Neuron (in vitro differentiated cells): ENCODE data around the gene MLIP.
"Not testable (repeated sequence)": the region's sequence is repeated elsewhere in the genome, so short reads cannot be mapped to it uniquely, and the experiment has no call there.

ENCODE experiments used
- H2AFZ ChIP-seq: one replicate; pipeline ENCODE4 v1.6.1; 2013; ENCODE audit warnings: low read depth, mild to moderate bottlenecking, inconsistent platforms, low read length, moderate library complexity
- H3K27me3 ChIP-seq: one replicate; pipeline ENCODE4 v1.6.1; 2013; ENCODE audit warnings: low read length; ENCODE audit not compliant: insufficient read depth
- H3K36me3 ChIP-seq: one replicate; pipeline ENCODE4 v1.6.1; 2013; ENCODE audit warnings: low read length; ENCODE audit not compliant: insufficient read depth
- H3K4me1 ChIP-seq: one replicate; pipeline ENCODE4 v1.6.1; 2013; ENCODE audit warnings: low read length; ENCODE audit not compliant: insufficient read depth
- H3K4me3 ChIP-seq: 2 replicates; pipeline ENCODE4 v1.5.1; 2013; ENCODE audit warnings: mild to moderate bottlenecking, low read length, moderate library complexity
- H3K9me3 ChIP-seq: one replicate; pipeline ENCODE4 v1.6.1; 2013; ENCODE audit warnings: low read length

The MLIP gene

GRCh38 chr6:54111341-54112045, at the start of gene MLIP:
Gene MLIP (plus strand): TSS chr6:54111443. CDS start chr6:54111480, 37 bp downstream.
- H3K4me3 ChIP-seq: no peak within 1 kb of the TSS
- no peaks in the 10 kb centered on the region for H3K27me3 ChIP-seq
- no peaks in the 10 kb centered on the region for H3K9me3 ChIP-seq
- H2AFZ ChIP-seq: no peak within 1 kb of the TSS
- peaks cover 17% of the 10 kb centered on the region for H3K4me1 ChIP-seq
- H3K36me3 ChIP-seq: no peaks in the 10 kb centered on the region

GRCh38 chr6:54063228-54063539, 48.1 kb upstream of the MLIP start:
- no peaks in the 10 kb centered on the region for H3K27me3 ChIP-seq
- no peak overlapping the region for H3K4me3 ChIP-seq
- H3K36me3 ChIP-seq: no peaks in the 10 kb centered on the region
- no peak overlapping the region for H2AFZ ChIP-seq
- no peaks in the 10 kb centered on the region for H3K4me1 ChIP-seq
- H3K9me3 ChIP-seq: no peaks in the 10 kb centered on the region

- H3K36me3 ChIP-seq: no peaks in the 10 kb centered on the region
- H2AFZ ChIP-seq: no peak overlapping the region
- no peaks in the 10 kb centered on the region for H3K9me3 ChIP-seq
- H3K27me3 ChIP-seq: no peaks in the 10 kb centered on the region
- H3K4me1 ChIP-seq: no peaks in the 10 kb centered on the region
- no peak overlapping the region for H3K4me3 ChIP-seq
Observed at GRCh38 chr6:54068694-54069093, 42.5 kb upstream of the MLIP start.

- no peak overlapping the region for H3K4me3 ChIP-seq
- H3K27me3 ChIP-seq: no peaks in the 10 kb centered on the region
- H3K36me3 ChIP-seq: no peaks in the 10 kb centered on the region
- no peaks in the 10 kb centered on the region for H3K9me3 ChIP-seq
- no peaks in the 10 kb centered on the region for H3K4me1 ChIP-seq
- no peak overlapping the region for H2AFZ ChIP-seq
Observed at GRCh38 chr6:54070025-54070424, 41.2 kb upstream of the MLIP start.

- H3K36me3 ChIP-seq: no peaks in the 10 kb centered on the region
- H3K4me3 ChIP-seq: no peak overlapping the region
- H3K4me1 ChIP-seq: no peaks in the 10 kb centered on the region
Observed at GRCh38 chr6:54071821-54072340, 39.4 kb upstream of the MLIP start.

GRCh38 chr6:54072635-54073313, 38.5 kb upstream of the MLIP start:
- Histone ChIP-seq H3K4me1 (peaks cover 2% of the 10 kb centered on the region), H2AFZ (no peak overlapping the region), H3K4me3 (no peak overlapping the region), H3K36me3 (no peaks in the 10 kb centered on the region), H3K9me3 (no peaks in the 10 kb centered on the region), H3K27me3 (no peaks in the 10 kb centered on the region)

More at GRCh38 chr6:54071821-54072340, 39.4 kb upstream of the MLIP start:
- no peaks in the 10 kb centered on the region for H3K27me3 ChIP-seq
- H3K9me3 ChIP-seq: no peaks in the 10 kb centered on the region
- H2AFZ ChIP-seq: no peak overlapping the region

- Histone ChIP-seq H3K36me3 (no peaks in the 10 kb centered on the region), H3K27me3 (no peaks in the 10 kb centered on the region)
Observed at GRCh38 chr6:54073487-54073886, 37.8 kb upstream of the MLIP start.

GRCh38 chr6:54074109-54074508, 37.1 kb upstream of the MLIP start:
- peaks cover 2% of the 10 kb centered on the region for H3K4me1 ChIP-seq
- H2AFZ ChIP-seq: no peak overlapping the region
- no peaks in the 10 kb centered on the region for H3K27me3 ChIP-seq
- no peaks in the 10 kb centered on the region for H3K9me3 ChIP-seq
- no peak overlapping the region for H3K4me3 ChIP-seq
- H3K36me3 ChIP-seq: no peaks in the 10 kb centered on the region

More at GRCh38 chr6:54073487-54073886, 37.8 kb upstream of the MLIP start:
- Histone ChIP-seq H3K4me1 (peaks cover 2% of the 10 kb centered on the region), H2AFZ (no peak overlapping the region), H3K4me3 (no peak overlapping the region), H3K9me3 (no peaks in the 10 kb centered on the region)

GRCh38 chr6:54074578-54075195, 36.6 kb upstream of the MLIP start:
- H3K36me3 ChIP-seq: no peaks in the 10 kb centered on the region
- no peak overlapping the region for H2AFZ ChIP-seq
- H3K4me3 ChIP-seq: no peak overlapping the region
- no peaks in the 10 kb centered on the region for H3K27me3 ChIP-seq
- peaks cover 2% of the 10 kb centered on the region for H3K4me1 ChIP-seq
- H3K9me3 ChIP-seq: no peaks in the 10 kb centered on the region

GRCh38 chr6:54076159-54076789, 35.0 kb upstream of the MLIP start:
- Histone ChIP-seq H3K4me1 (peaks cover 2% of the 10 kb centered on the region), H3K36me3 (no peaks in the 10 kb centered on the region), H3K4me3 (no peak overlapping the region), H3K9me3 (no peaks in the 10 kb centered on the region), H3K27me3 (no peaks in the 10 kb centered on the region), H2AFZ (no peak overlapping the region)

GRCh38 chr6:54081499-54081898, 29.7 kb upstream of the MLIP start:
- peaks cover 20% of the 10 kb centered on the region for H3K4me1 ChIP-seq
- H3K9me3 ChIP-seq, H3K4me3 ChIP-seq, H2AFZ ChIP-seq, H3K36me3 ChIP-seq, H3K27me3 ChIP-seq: not testable (repeated sequence)

GRCh38 chr6:54083287-54083686, 28.0 kb upstream of the MLIP start:
- Histone ChIP-seq H3K36me3 (no peaks in the 10 kb centered on the region), H3K4me1 (peaks cover 18% of the 10 kb centered on the region), H3K4me3 (no peak overlapping the region), H3K27me3 (no peaks in the 10 kb centered on the region), H2AFZ (no peak overlapping the region), H3K9me3 (no peaks in the 10 kb centered on the region)

- no peak overlapping the region for H3K4me3 ChIP-seq
- peaks cover 18% of the 10 kb centered on the region for H3K4me1 ChIP-seq
- H3K36me3 ChIP-seq: no peaks in the 10 kb centered on the region
- H3K27me3 ChIP-seq: no peaks in the 10 kb centered on the region
- no peak overlapping the region for H2AFZ ChIP-seq
- no peaks in the 10 kb centered on the region for H3K9me3 ChIP-seq
Observed at GRCh38 chr6:54084231-54084630, 27.0 kb upstream of the MLIP start.
